Chondrocyte (in vitro differentiated cells): Measurements from ENCODE around the gene SH3BGRL2. TPM values are rescaled to one million over a fixed set of nuclear protein-coding genes. Genes with fewer than 3 reads are reported as not detected.

ENCODE experiments used
- DNase-seq: peaks from one replicate; pipeline ENCODE4 v3.0.0; 2021; ENCODE audit warnings: mixed read lengths, low spot score
- H3K27ac Mint-ChIP-seq: one replicate; pipeline ENCODE4 v1.8.0; 2021; ENCODE audit warnings: mild to moderate bottlenecking, moderate library complexity, mixed read lengths; ENCODE audit not compliant: unreplicated experiment
- H3K27me3 Mint-ChIP-seq: 2 replicates; pipeline ENCODE4 v1.8.0; 2021; ENCODE audit warnings: low read depth, mixed read lengths
- H3K36me3 Mint-ChIP-seq: 2 replicates; pipeline ENCODE4 v1.8.0; 2021; ENCODE audit warnings: low read depth, mixed read lengths
- H3K4me1 Mint-ChIP-seq: 2 replicates; pipeline ENCODE4 v1.8.0; 2021; ENCODE audit warnings: low read depth, mild to moderate bottlenecking, mixed read lengths
- H3K4me3 Mint-ChIP-seq: one replicate; pipeline ENCODE4 v1.8.0; 2021; ENCODE audit warnings: mild to moderate bottlenecking, moderate library complexity, mixed read lengths; ENCODE audit not compliant: unreplicated experiment
- H3K9me3 Mint-ChIP-seq: 2 replicates; pipeline ENCODE4 v1.8.0; 2021; ENCODE audit warnings: low read depth, mixed read lengths
- CTCF ChIP-seq: fragments of 200-600 bp; sonication (generic); IDR thresholded peaks from 2 replicates; pipeline ENCODE4 v1.5.0; 2021; ENCODE audit warnings: antibody characterized with exemption, mild to moderate bottlenecking, moderate library complexity
- total RNA-seq: library from RNA; stranded (reverse); gene quantifications from 3 replicates; pipeline ENCODE4 v1.2.1, GENCODE V29; 2021

Gene SH3BGRL2
- total RNA-seq, 1 donor from 2014 or later: 2.7 TPM

DNA sequence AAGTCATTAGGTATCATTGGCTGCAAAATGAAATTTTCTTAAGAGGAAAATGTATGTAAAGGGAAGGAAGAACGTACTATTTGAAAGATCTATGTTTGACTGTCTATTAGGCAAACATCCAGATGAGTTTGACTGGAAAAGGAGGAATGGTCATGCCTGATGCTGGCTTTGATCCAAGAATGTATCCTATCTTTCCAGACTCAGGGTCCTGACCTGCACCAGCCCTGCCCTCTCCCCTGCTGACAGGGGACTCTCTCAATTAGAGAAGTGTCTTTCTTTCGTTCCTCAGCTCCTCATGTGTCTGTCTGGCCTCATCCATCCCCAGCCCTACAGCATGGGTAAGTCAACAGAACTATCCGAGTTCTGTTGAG lies 21.9 kb upstream of the SH3BGRL2 start:
- TF ChIP-seq CTCF: no peak

GRCh38 chr6:79610306-79611009 lies 20.7 kb upstream of the SH3BGRL2 start:
- H3K27ac Mint-ChIP-seq: no peak overlapping the region
- no peak for TF ChIP-seq CTCF
- H3K9me3 Mint-ChIP-seq: no peaks in the 10 kb centered on the region
- H3K4me1 Mint-ChIP-seq: peaks cover 8% of the 10 kb centered on the region
- H3K36me3 Mint-ChIP-seq: no peaks in the 10 kb centered on the region
- H3K4me3 Mint-ChIP-seq: no peak overlapping the region
- no peaks in the 10 kb centered on the region for H3K27me3 Mint-ChIP-seq
- DNase-seq: no peak

More for the DNA sequence above, 21.9 kb upstream of the SH3BGRL2 start:
- DNase-seq: no peak
- no peak overlapping the region for H3K27ac Mint-ChIP-seq
- no peaks in the 10 kb centered on the region for H3K27me3 Mint-ChIP-seq
- no peak overlapping the region for H3K4me3 Mint-ChIP-seq
- H3K9me3 Mint-ChIP-seq: no peaks in the 10 kb centered on the region
- H3K36me3 Mint-ChIP-seq: no peaks in the 10 kb centered on the region
- H3K4me1 Mint-ChIP-seq: peaks cover 8% of the 10 kb centered on the region

GRCh38 chr6:79612457-79612856 lies 18.7 kb upstream of the SH3BGRL2 start:
- no peak overlapping the region for H3K27ac Mint-ChIP-seq
- no peak for DNase-seq
- no peaks in the 10 kb centered on the region for H3K36me3 Mint-ChIP-seq
- H3K4me3 Mint-ChIP-seq: no peak overlapping the region
- no peaks in the 10 kb centered on the region for H3K4me1 Mint-ChIP-seq
- TF ChIP-seq CTCF: no peak
- no peaks in the 10 kb centered on the region for H3K27me3 Mint-ChIP-seq
- H3K9me3 Mint-ChIP-seq: no peaks in the 10 kb centered on the region

GRCh38 chr6:79612918-79613317 lies 18.2 kb upstream of the SH3BGRL2 start:
- no peak for TF ChIP-seq CTCF
- no peaks in the 10 kb centered on the region for H3K36me3 Mint-ChIP-seq
- no peaks in the 10 kb centered on the region for H3K4me1 Mint-ChIP-seq
- H3K27ac Mint-ChIP-seq: no peak overlapping the region
- no peaks in the 10 kb centered on the region for H3K27me3 Mint-ChIP-seq
- DNase-seq: no peak
- H3K9me3 Mint-ChIP-seq: no peaks in the 10 kb centered on the region
- H3K4me3 Mint-ChIP-seq: no peak overlapping the region

DNA sequence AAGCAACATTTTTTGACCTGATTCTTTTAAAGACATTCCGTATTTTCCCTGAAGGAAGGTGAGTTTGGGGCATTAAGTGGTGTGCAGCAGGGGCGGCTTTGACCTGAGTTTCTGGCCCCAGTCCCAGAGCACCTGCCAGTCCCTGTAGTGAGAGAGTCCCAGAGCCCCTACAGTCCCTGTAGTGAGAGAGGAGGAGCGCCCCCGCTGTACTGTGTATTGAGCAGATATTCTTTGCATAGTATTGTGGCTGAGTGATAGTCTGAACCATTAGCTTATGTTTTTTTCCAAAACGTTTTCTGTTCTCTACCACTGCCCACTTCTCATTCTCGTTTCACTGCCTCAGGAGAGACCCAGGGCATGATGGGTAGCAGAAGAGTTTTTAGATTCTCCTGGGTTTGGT lies 17.2 kb upstream of the SH3BGRL2 start:
- no peak for TF ChIP-seq CTCF
- H3K27me3 Mint-ChIP-seq: no peaks in the 10 kb centered on the region
- no peaks in the 10 kb centered on the region for H3K36me3 Mint-ChIP-seq
- DNase-seq: no peak
- H3K4me3 Mint-ChIP-seq: no peak overlapping the region
- H3K4me1 Mint-ChIP-seq: no peaks in the 10 kb centered on the region
- no peaks in the 10 kb centered on the region for H3K9me3 Mint-ChIP-seq
- H3K27ac Mint-ChIP-seq: no peak overlapping the region
